Tibial nerve (tissue), 4 donors: ENCODE measurements around the gene COX14. TPM values are rescaled to one million over a fixed set of nuclear protein-coding genes. Genes with fewer than 3 reads are reported as not detected.

Source experiments
- DNase-seq, 2 donors: peaks; one replicate each; pipeline ENCODE4 v3.0.0-alpha.2; 2019; ENCODE audit warnings: low spot score in 2 of 2
- H3K27ac ChIP-seq, 4 donors: fragments of 200-600 bp; sonication (generic) in 3 of 4; one replicate each; pipeline ENCODE4 v1.5.1; 2017 to 2019; ENCODE audit warnings: mild to moderate bottlenecking in 1 of 4
- H3K27me3 ChIP-seq, 2 donors: fragments of 200-600 bp; sonication (generic) in 1 of 2; one replicate each; pipeline versions ENCODE4 v1.5.1 to v1.6.0; 2017 to 2019
- H3K36me3 ChIP-seq, 3 donors: fragments of 200-600 bp; sonication (generic); one replicate each; pipeline ENCODE4 v1.5.1; 2018 to 2019
- H3K4me1 ChIP-seq, 4 donors: fragments of 200-600 bp; sonication (generic) in 3 of 4; one replicate each; pipeline ENCODE4 v1.5.1; 2017 to 2019
- H3K4me3 ChIP-seq, 4 donors: fragments of 200-600 bp; sonication (generic) in 3 of 4; one replicate each; pipeline ENCODE4 v1.5.1; 2017 to 2019; ENCODE audit warnings: mild to moderate bottlenecking in 1 of 4, moderate library complexity in 1 of 4
- H3K9me3 ChIP-seq, 4 donors: fragments of 200-600 bp; sonication (generic) in 3 of 4; one replicate each; pipeline ENCODE4 v1.5.1; 2017 to 2019
- CTCF ChIP-seq, 5 experiments: fragments of 200-600 bp in 3 of 5; fragments of 450-650 bp in 2 of 5; sonication (generic) in 3 of 5; IDR thresholded peaks; one replicate each; pipeline ENCODE4 v1.5.1; 2016 to 2019; ENCODE audit warnings: antibody characterized with exemption in 5 of 5, mild to moderate bottlenecking in 3 of 5, moderate library complexity in 2 of 5
- EP300 ChIP-seq, 2 donors: sonication (generic); formaldehyde crosslinking; IDR thresholded peaks; one replicate each; pipeline ENCODE4 v1.6.1; 2017; ENCODE audit warnings: antibody characterized with exemption in 2 of 2, mild to moderate bottlenecking in 1 of 2
- POLR2A ChIP-seq, 2 donors: fragments of 450-650 bp; IDR thresholded peaks; one replicate each; pipeline ENCODE4 v1.6.1; 2017; ENCODE audit warnings: antibody characterized with exemption in 2 of 2, mild to moderate bottlenecking in 2 of 2, moderate library complexity in 2 of 2
- WGBS, 2 donors: methylation state at CpG; one replicate each; pipeline ENCODE4 v1.1.5; 2018; 5-methylcytosine and 5-hydroxymethylcytosine counted together
- total RNA-seq, 4 donors: library from RNA; depleted of rRNA; stranded (reverse); fragments of >200 nt; gene quantifications; one replicate each; pipeline ENCODE4 v1.1.0, GENCODE V29; 2016

The COX14 gene
- total RNA-seq, 4 donors from 2014 or later: 35.8 to 91.5 (median 55.2) TPM

GRCh38 chr12:50100561-50100960, 11.5 kb upstream of the COX14 start:
- no peaks in the 10 kb centered on the region for H3K27me3 ChIP-seq
- H3K36me3 ChIP-seq: peaks cover 5 to 59% (median 15%) of the 10 kb centered on the region in 3 donors
- TF ChIP-seq POLR2A (IDR thresholded peaks at IDR 0.05): no peak
- TF ChIP-seq CTCF (IDR thresholded peaks at IDR 0.05): no peak
- TF ChIP-seq EP300 (IDR thresholded peaks at IDR 0.05): no peak
- H3K9me3 ChIP-seq: no peaks in the 10 kb centered on the region
- DNase-seq: no peak
- H3K27ac ChIP-seq: no peak overlapping the region
- no peak overlapping the region for H3K4me3 ChIP-seq
- 81 to 86% methylated on average over 3 of the region's 3 CpGs for WGBS, 2 donors
- H3K4me1 ChIP-seq: peaks cover 0 to 37% (median 16%) of the 10 kb centered on the region in 4 donors

DNA sequence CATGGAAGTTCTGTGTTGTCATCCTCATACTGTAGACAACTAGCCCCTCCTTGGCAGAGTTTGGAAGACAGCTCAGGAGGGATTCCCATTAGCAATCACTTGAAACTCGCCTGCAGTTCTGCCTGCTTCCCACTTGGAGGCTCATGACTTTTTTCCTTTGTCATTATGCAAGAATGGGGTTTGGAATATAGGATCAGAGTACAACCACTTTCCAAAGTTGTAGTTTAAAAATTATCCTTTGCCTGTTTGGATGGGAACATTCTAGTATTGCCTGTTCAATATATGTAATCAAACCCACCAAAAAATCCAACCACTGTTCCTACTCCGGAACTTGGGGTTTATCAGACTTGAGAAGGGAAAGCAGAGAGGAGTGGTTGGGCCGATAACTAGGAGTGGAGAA, 10.4 kb upstream of the COX14 start:
- H3K27me3 ChIP-seq: no peaks in the 10 kb centered on the region
- no peak overlapping the region for H3K27ac ChIP-seq
- TF ChIP-seq POLR2A (IDR thresholded peaks at IDR 0.05): no peak
- TF ChIP-seq EP300 (IDR thresholded peaks at IDR 0.05): no peak
- TF ChIP-seq CTCF (IDR thresholded peaks at IDR 0.05): peak; percentile 7 to 36 (median 28)
- WGBS, 2 donors: 76 to 77% methylated on average over 3 of the region's 3 CpGs
- no peak for DNase-seq
- peaks cover 0 to 37% (median 16%) of the 10 kb centered on the region in 4 donors for H3K4me1 ChIP-seq
- no peaks in the 10 kb centered on the region for H3K9me3 ChIP-seq
- no peak overlapping the region for H3K4me3 ChIP-seq
- peaks cover 4 to 48% (median 15%) of the 10 kb centered on the region in 3 donors for H3K36me3 ChIP-seq

- Histone ChIP-seq H3K27me3 (no peaks in the 10 kb centered on the region), H3K9me3 (no peaks in the 10 kb centered on the region), H3K4me1 (peaks cover 0 to 37% (median 16%) of the 10 kb centered on the region in 4 donors), H3K27ac (peak overlapping the region in 2 of 4 donors; percentile 63 to 67), H3K36me3 (peaks cover 0 to 44% (median 11%) of the 10 kb centered on the region in 3 donors), H3K4me3 (no peak overlapping the region)
- no peak for DNase-seq
- no peak for TF ChIP-seq POLR2A (IDR thresholded peaks at IDR 0.05)
- TF ChIP-seq EP300 (IDR thresholded peaks at IDR 0.05): no peak
- TF ChIP-seq CTCF (IDR thresholded peaks at IDR 0.05): no peak
- 61 to 66% methylated on average over 2 of the region's 2 CpGs for WGBS, 2 donors
These were observed 9.9 kb upstream of the COX14 start for GRCh38 chr12:50102131-50102531.

GRCh38 chr12:50102646-50103309, 9.3 kb upstream of the COX14 start:
- peaks cover 0 to 37% (median 11%) of the 10 kb centered on the region in 3 donors for H3K36me3 ChIP-seq
- no peaks in the 10 kb centered on the region for H3K9me3 ChIP-seq
- TF ChIP-seq EP300 (IDR thresholded peaks at IDR 0.05) (peak in 1 of 2 donors; percentile 18), POLR2A (IDR thresholded peaks at IDR 0.05) (no peak), CTCF (IDR thresholded peaks at IDR 0.05) (no peak)
- no peaks in the 10 kb centered on the region for H3K27me3 ChIP-seq
- H3K27ac ChIP-seq: peak overlapping the region in 3 of 4 donors; percentile 42 to 67 (median 63)
- no peak overlapping the region for H3K4me3 ChIP-seq
- peaks cover 0 to 37% (median 16%) of the 10 kb centered on the region in 4 donors for H3K4me1 ChIP-seq
- WGBS, 2 donors: 51 to 74% methylated on average over 8 of the region's 8 CpGs
- DNase-seq: no peak

GRCh38 chr12:50103351-50103750, 8.7 kb upstream of the COX14 start:
- H3K4me1 ChIP-seq: peaks cover 0 to 37% (median 16%) of the 10 kb centered on the region in 4 donors
- no peak for TF ChIP-seq CTCF (IDR thresholded peaks at IDR 0.05)
- no peak for TF ChIP-seq EP300 (IDR thresholded peaks at IDR 0.05)
- TF ChIP-seq POLR2A (IDR thresholded peaks at IDR 0.05): no peak
- H3K9me3 ChIP-seq: no peaks in the 10 kb centered on the region
- no peak overlapping the region for H3K4me3 ChIP-seq
- peaks cover 0 to 31% (median 11%) of the 10 kb centered on the region in 3 donors for H3K36me3 ChIP-seq
- DNase-seq: no peak
- H3K27ac ChIP-seq: peak overlapping the region in 3 of 4 donors; percentile 42 to 67 (median 63)
- 86 to 100% methylated on average over 2 of the region's 2 CpGs for WGBS, 2 donors
- no peaks in the 10 kb centered on the region for H3K27me3 ChIP-seq
